Endothelial cell of umbilical vein (primary cell): Measurements from ENCODE around the gene GPD1L. TPM values are rescaled to one million over a fixed set of nuclear protein-coding genes. Genes with fewer than 3 reads are reported as not detected.

Experiments
- BruUV-seq: library from RNA; stranded (reverse); fragments of 400-500 nt; replicated peaks from 2 replicates; lab custom pipeline; 2021; lab: Mats Ljungman, UMichigan
- CTCF ChIA-PET: fragments of 300-600, 350-600 bp; sonication (Branson Sonifier 250); formaldehyde crosslinking; loops from one replicate; lab custom pipeline; 2021; ENCODE audit warnings: antibody characterized with exemption, inconsistent platforms; lab: Charles Lee
- POLR2A ChIA-PET: fragments of 300-600, 350-600 bp; sonication (Branson Sonifier 250); formaldehyde crosslinking; loops from one replicate; lab custom pipeline; 2021; ENCODE audit warnings: antibody characterized with exemption, inconsistent platforms; lab: Charles Lee
- DNase-seq: peaks from one replicate; pipeline ENCODE4 v3.0.0-alpha.2; 2011; ENCODE audit warnings: low read depth, low spot score
- FAIRE-seq: peaks from 2 replicates; lab custom pipeline; 2011; peaks lifted over from hg19 to GRCh38; lab: Jason Lieb, UNC
- H2AFZ ChIP-seq: 2 replicates; pipeline ENCODE4 v1.6.0; 2012; ENCODE audit warnings: low read depth, low read length, control low read depth, inconsistent platforms
- H3K27ac ChIP-seq: 2 replicates; pipeline ENCODE4 v1.5.1; 2011; ENCODE audit warnings: low read depth, mild to moderate bottlenecking, control low read depth, low read length, moderate library complexity; ENCODE audit not compliant: insufficient read depth
- H3K27me3 ChIP-seq, 2 experiments: 2 replicates each; pipeline versions ENCODE4 v1.6.0 to v1.6.1; 2011; ENCODE audit warnings: low read length in 2 of 2, mixed read lengths in 1 of 2; ENCODE audit not compliant: control insufficient read depth in 2 of 2, insufficient read depth in 2 of 2
- H3K36me3 ChIP-seq, 2 experiments: 2 replicates in 1 of 2; 3 replicates in 1 of 2; pipeline ENCODE4 v1.5.1; 2011; ENCODE audit warnings: low read length in 2 of 2, mild to moderate bottlenecking in 1 of 2, moderate library complexity in 1 of 2; ENCODE audit not compliant: control insufficient read depth in 2 of 2, insufficient read depth in 2 of 2; ENCODE audit errors: extremely low read depth in 1 of 2
- H3K4me1 ChIP-seq: 3 replicates; pipeline ENCODE4 v1.5.1; 2011; ENCODE audit warnings: mild to moderate bottlenecking, low read length; ENCODE audit not compliant: control insufficient read depth, insufficient read depth; ENCODE audit errors: extremely low read depth
- H3K4me2 ChIP-seq: 2 replicates; pipeline ENCODE4 v1.6.1; 2011; ENCODE audit warnings: low read length, control low read depth, mixed read lengths; ENCODE audit not compliant: insufficient read depth
- H3K4me3 ChIP-seq, 3 experiments: fragments of 200-600 bp in 1 of 3; sonication (generic), shearing (Covaris generic) in 1 of 3; replicated peaks in 1 of 3; 2 replicates each; pipeline ENCODE4 v1.5.1; 2011 to 2016; ENCODE audit warnings: control low read depth in 3 of 3, low read length in 3 of 3, mild to moderate bottlenecking in 2 of 3, inconsistent platforms in 1 of 3, low read depth in 1 of 3, moderate library complexity in 1 of 3; ENCODE audit not compliant: insufficient read depth in 1 of 3
- H3K79me2 ChIP-seq: 2 replicates; pipeline ENCODE4 v1.6.0; 2012; ENCODE audit warnings: low read length, inconsistent platforms; ENCODE audit not compliant: control insufficient read depth, insufficient read depth
- H3K9ac ChIP-seq: replicated peaks from 2 replicates; pipeline ENCODE3; 2011; ENCODE audit warnings: low read length, control low read depth; ENCODE audit not compliant: insufficient read depth; ENCODE audit errors: extremely low read depth
- H3K9me1 ChIP-seq: replicated peaks from 3 replicates; pipeline ENCODE4 v1.6.0; 2011; ENCODE audit warnings: mild to moderate bottlenecking, low read length; ENCODE audit not compliant: control insufficient read depth, insufficient read depth; ENCODE audit errors: extremely low read depth
- H3K9me3 ChIP-seq: replicated peaks from 2 replicates; pipeline ENCODE4 v1.5.1; 2012; ENCODE audit warnings: low read length, inconsistent platforms; ENCODE audit not compliant: control insufficient read depth, insufficient read depth
- H4K20me1 ChIP-seq: replicated peaks from 2 replicates; pipeline ENCODE3; 2011; ENCODE audit warnings: mild to moderate bottlenecking, low read length; ENCODE audit not compliant: control insufficient read depth, insufficient read depth; ENCODE audit errors: extremely low read depth
- CTCF ChIP-seq, 2 donors: IDR thresholded peaks; 1 replicate in 1 of 2; 2 replicates in 1 of 2; pipeline ENCODE4 v1.5.1; 2011; ENCODE audit warnings: low read length in 2 of 2, mild to moderate bottlenecking in 2 of 2, moderate library complexity in 2 of 2, control low read depth in 1 of 2, inconsistent platforms in 1 of 2, low read depth in 1 of 2; ENCODE audit not compliant: insufficient read depth in 1 of 2; ENCODE audit errors: extremely low read depth in 1 of 2
- EZH2 ChIP-seq: IDR thresholded peaks from 2 replicates; pipeline ENCODE4 v1.6.1; 2012; ENCODE audit warnings: borderline replicate concordance, low read depth, mild to moderate bottlenecking, moderate library complexity, low read length, inconsistent platforms; ENCODE audit not compliant: severe bottlenecking
- FOS ChIP-seq: IDR thresholded peaks from 2 replicates; pipeline ENCODE4 v1.6.1; 2011; ENCODE audit warnings: mild to moderate bottlenecking, low read length, moderate library complexity, borderline replicate concordance; ENCODE audit not compliant: insufficient read depth
- GATA2 ChIP-seq: IDR thresholded peaks from 2 replicates; pipeline ENCODE4 v1.7.0; 2011; ENCODE audit warnings: low read depth, mild to moderate bottlenecking, moderate library complexity, mixed read lengths, low read length; ENCODE audit not compliant: insufficient read length, insufficient read depth
- JUN ChIP-seq: IDR thresholded peaks from 2 replicates; pipeline ENCODE4 v1.6.1; 2011; ENCODE audit warnings: borderline replicate concordance, low read depth; ENCODE audit not compliant: insufficient read length, insufficient read depth
- MYC ChIP-seq: IDR thresholded peaks from one replicate; pipeline ENCODE4 v1.6.1; 2011; ENCODE audit warnings: mild to moderate bottlenecking, low read depth, low read length
- POLR2A ChIP-seq: IDR thresholded peaks from 2 replicates; pipeline ENCODE4 v1.6.1; 2012; ENCODE audit warnings: low read depth, mild to moderate bottlenecking, control low read depth, low read length
- POLR2AphosphoS5 ChIP-seq: IDR thresholded peaks from 2 replicates; pipeline ENCODE4 v1.6.1; 2012; ENCODE audit warnings: low read depth, mild to moderate bottlenecking, control low read depth, low read length, moderate library complexity; ENCODE audit not compliant: insufficient read depth
- dilution Hi-C: fragments of 300-500 bp; cut with MboI; formaldehyde crosslinking; loops from one replicate; pipeline ENCODE4 v1.15.0; 2019; ENCODE audit warnings: low sequenced_read_pairs; ENCODE audit not compliant: extremely low pct_ligation_motif_present
- intact Hi-C: fragments of 100-400 bp; cut with micrococcal nuclease; formaldehyde crosslinking; loops from one replicate; pipeline ENCODE4 v1.10.0; 2022
- polyA plus RNA-seq, 4 experiments: library from polyadenylated mRNA; depleted of rRNA in 3 of 4; stranded (reverse) in 3 of 4; unstranded in 1 of 4; fragments of >200 nt; gene quantifications; 2 replicates each; pipeline versions ENCODE4 v1.2.1 to v1.2.3, GENCODE V29; 2011 to 2012; ENCODE audit warnings: missing spikeins in 1 of 4
- total RNA-seq: library from RNA; stranded (reverse); gene quantifications from 2 replicates; pipeline ENCODE4 v1.2.3, GENCODE V29; 2021
- TF ChIP-seq, protein P1 (sequence below): IDR thresholded peaks from 2 replicates; pipeline ENCODE4 v1.6.1; 2011; ENCODE audit not compliant: insufficient read depth, insufficient read length

Gene GPD1L
- total and polyA plus RNA-seq, 2 donors (not counting 3 experiments of a cell fraction or from before 2014, with no cell fraction given): 5.1 to 12.9 TPM

DNA sequence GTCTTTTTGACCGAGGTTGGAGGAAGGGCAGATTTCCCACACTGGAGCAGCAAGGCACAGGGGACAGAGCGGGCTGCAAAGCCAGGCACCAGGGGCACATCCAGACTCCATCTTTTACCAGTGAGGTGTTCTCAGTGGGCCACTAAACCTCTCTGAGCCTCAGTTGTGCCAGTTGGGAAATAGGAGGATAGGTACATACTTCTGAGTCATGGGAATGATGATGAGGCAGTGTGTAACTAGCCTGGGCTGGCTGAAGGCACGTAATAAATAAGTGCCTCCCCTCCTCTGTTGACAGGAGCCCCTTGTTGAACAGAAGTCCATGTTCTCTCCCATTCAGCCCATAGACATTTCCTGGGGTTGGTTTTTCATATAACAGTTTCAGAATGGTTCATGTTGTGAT, 48.7 kb downstream of the GPD1L start:
- FAIRE-seq (no peak), DNase-seq (no peak)
- Histone ChIP-seq H4K20me1 (no peaks in the 10 kb centered on the region), H3K4me3 (no peak overlapping the region), H3K27ac (no peak overlapping the region), H3K9me3 (no peaks in the 10 kb centered on the region), H3K9me1 (no peaks in the 10 kb centered on the region), H3K4me2 (no peak overlapping the region), H3K4me1 (no peaks in the 10 kb centered on the region), H2AFZ (no peak overlapping the region), H3K27me3 (no peaks in the 10 kb centered on the region), H3K36me3 (no peaks in the 10 kb centered on the region), H3K9ac (no peak overlapping the region), H3K79me2 (no peaks in the 10 kb centered on the region)
- intact Hi-C loops: no loop called here
- ChIA-PET POLR2A (no interaction called here), CTCF (interaction anchor here (1.2 to 4.7 kb wide), 4 partner anchors 11 to 547 kb away, joined by 3 to 62 read pairs (median 16); no protein-coding TSS in a partner anchor)
- no TSS peak for BruUV-seq
- dilution Hi-C loops: no loop called here
- TF ChIP-seq MYC (no peak), EZH2 (no peak), CTCF (IDR thresholded peaks at IDR 0.05; ENCODE audit: extremely low read depth in 1 of 2, insufficient read depth in 1 of 2, low read depth in 1 of 2, low read length in 2 of 2) (no peak), GATA2 (no peak), POLR2A (no peak), JUN (no peak), POLR2AphosphoS5 (no peak), FOS (no peak)
- TF ChIP-seq, protein P1, sequence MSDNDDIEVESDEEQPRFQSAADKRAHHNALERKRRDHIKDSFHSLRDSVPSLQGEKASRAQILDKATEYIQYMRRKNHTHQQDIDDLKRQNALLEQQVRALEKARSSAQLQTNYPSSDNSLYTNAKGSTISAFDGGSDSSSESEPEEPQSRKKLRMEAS: no peak
